ENCODE measurements around the gene NFATC2.

DNA sequence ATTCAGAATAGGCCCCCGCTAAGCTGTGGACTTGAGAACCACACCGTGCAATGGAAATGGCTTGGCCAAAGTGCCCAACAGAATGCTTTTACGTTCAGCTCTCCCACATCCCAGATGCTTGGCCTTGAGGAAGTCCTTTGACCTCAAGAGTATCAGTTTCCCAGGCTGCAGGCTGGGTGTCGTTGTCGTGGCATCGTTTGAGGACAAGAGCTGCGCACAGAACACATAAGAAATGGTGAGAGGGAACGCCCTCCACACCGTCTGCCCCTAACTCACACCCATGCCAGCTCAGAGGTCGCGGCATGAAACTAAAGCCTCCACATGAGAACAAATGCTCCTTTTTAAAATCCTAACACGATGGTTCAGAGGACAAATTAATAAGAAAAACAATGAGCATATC lies 37.0 kb downstream of the NFATC2 start:
- TF ChIP-seq CTCF (IDR thresholded peaks at IDR 0.05; ENCODE audit: low read length) (no peak), EZH2 (IDR thresholded peaks at IDR 0.05; ENCODE audit: borderline replicate concordance, low read length) (no peak)
